ENCODE data around the gene IZUMO1R. TPM values are rescaled to one million over a fixed set of nuclear protein-coding genes. Genes with fewer than 3 reads are reported as not detected.

Gene IZUMO1R
- total and polyA plus RNA-seq, 3 experiments from 2014 or later: not detected

DNA sequence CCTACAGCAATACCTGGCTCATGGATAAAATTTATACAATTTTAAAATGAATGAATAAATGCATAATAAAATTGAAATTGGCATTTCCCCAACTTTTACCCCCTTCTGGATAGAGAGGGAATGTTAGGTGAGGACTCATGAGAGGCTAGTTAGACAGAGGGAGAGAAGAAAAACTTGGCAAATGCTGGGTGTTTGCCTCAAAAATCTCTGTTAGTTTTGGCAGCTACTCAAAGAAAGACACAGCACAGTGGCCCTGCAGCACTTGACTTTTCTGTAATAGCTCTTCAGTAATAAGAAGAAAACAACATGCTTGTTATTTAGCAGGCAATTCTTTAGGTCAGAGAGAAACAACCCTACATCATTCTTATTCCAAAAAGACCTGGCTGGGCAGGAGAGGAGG lies 20.7 kb upstream of the IZUMO1R start:
- Histone ChIP-seq H3K27ac (ENCODE audit: low read depth, low read length) (no peak overlapping the region), H3K36me3 (ENCODE audit: insufficient read depth, low read length) (no peaks in the 10 kb centered on the region), H3K4me1 (ENCODE audit: insufficient read depth, low read length) (no peaks in the 10 kb centered on the region), H3K27me3 (ENCODE audit: insufficient read depth, low read length, poor library complexity, severe bottlenecking) (no peaks in the 10 kb centered on the region), H3K9me3 (ENCODE audit: low read length) (no peaks in the 10 kb centered on the region), H3K4me3 (ENCODE audit: low read length) (no peak overlapping the region)
- H3K27ac Mint-ChIP-seq: no peak overlapping the region
- H3K4me1 Mint-ChIP-seq: no peaks in the 10 kb centered on the region
- no peaks in the 10 kb centered on the region for H3K36me3 Mint-ChIP-seq
- H3K9me3 Mint-ChIP-seq: peaks cover 0 to 9% (median 0%) of the 10 kb centered on the region in 5 donors
- ChIA-PET CTCF (no interaction called here), POLR2A (no interaction called here)
- DNase-seq: no peak
- H3K27me3 Mint-ChIP-seq: peaks cover 4 to 24% of the 10 kb centered on the region in 2 donors
- no peak overlapping the region for H3K4me3 Mint-ChIP-seq

DNA sequence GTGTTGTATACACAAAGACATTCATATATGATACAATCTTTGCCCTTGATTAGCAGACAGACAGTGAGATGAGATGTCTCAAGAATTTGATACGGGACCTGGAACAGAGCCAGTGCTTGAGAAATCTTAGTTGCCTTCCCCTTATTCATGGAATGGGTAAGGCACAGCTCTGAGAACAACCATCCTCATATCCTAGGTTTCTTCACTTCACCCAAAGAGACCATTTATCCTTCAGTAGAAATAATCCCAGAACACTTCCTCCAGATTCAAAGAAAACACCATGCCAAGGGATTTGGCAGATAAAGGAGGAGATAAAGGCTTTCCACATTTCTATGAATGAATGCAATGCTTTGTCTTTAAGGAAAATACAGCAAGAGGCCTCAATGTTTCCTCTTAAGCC lies 8.8 kb upstream of the IZUMO1R start:
- Histone ChIP-seq H3K4me3 (ENCODE audit: low read length) (no peak overlapping the region), H3K27ac (ENCODE audit: low read depth, low read length) (no peak overlapping the region), H3K9me3 (ENCODE audit: low read length) (no peaks in the 10 kb centered on the region), H3K36me3 (ENCODE audit: insufficient read depth, low read length) (no peaks in the 10 kb centered on the region), H3K27me3 (ENCODE audit: insufficient read depth, low read length, poor library complexity, severe bottlenecking) (no peaks in the 10 kb centered on the region), H3K4me1 (ENCODE audit: insufficient read depth, low read length) (no peaks in the 10 kb centered on the region)
- ChIA-PET POLR2A (no interaction called here), CTCF (no interaction called here)
- Mint-ChIP-seq H3K27me3 (peaks cover 4 to 15% of the 10 kb centered on the region in 2 donors), H3K4me1 (no peaks in the 10 kb centered on the region), H3K36me3 (no peaks in the 10 kb centered on the region), H3K4me3 (no peak overlapping the region), H3K27ac (no peak overlapping the region), H3K9me3 (peaks cover 2 to 9% (median 4%) of the 10 kb centered on the region in 5 donors)
- no peak for DNase-seq

DNA sequence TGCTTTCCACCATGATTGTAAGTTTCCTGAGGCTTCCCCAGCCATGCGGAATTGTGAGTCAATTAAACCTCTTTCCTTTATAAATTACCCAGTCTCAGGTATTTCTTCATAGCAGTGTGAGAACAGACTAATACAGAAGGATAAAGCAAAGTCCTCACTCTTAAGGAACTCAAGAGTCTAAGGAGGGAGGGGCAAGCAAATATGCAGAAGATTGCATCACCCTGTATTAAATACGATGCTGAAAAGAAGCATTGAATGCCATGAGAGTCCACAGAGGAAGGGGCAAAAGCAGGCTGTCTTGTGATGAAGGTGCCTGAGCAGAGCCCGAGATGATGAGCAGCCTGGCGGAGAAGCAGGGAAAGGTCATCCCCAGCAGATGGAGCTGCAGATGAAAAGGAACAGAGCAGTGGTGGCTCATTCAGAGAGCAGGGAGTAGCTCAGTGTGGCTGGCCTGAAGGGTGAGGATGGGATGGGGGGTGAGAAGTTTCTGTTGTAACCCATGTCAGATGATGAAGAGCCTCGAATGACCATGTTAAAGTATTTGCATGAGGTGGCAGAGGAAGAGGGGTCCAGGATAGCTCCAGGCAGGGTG lies 6.3 kb upstream of the IZUMO1R start:
- Histone ChIP-seq H3K4me3 (ENCODE audit: low read length) (no peak overlapping the region), H3K4me1 (ENCODE audit: insufficient read depth, low read length) (no peaks in the 10 kb centered on the region), H3K27me3 (ENCODE audit: insufficient read depth, low read length, poor library complexity, severe bottlenecking) (no peaks in the 10 kb centered on the region), H3K9me3 (ENCODE audit: low read length) (no peaks in the 10 kb centered on the region), H3K27ac (ENCODE audit: low read depth, low read length) (no peak overlapping the region), H3K36me3 (ENCODE audit: insufficient read depth, low read length) (no peaks in the 10 kb centered on the region)
- Mint-ChIP-seq H3K27ac (no peak overlapping the region), H3K4me1 (no peaks in the 10 kb centered on the region), H3K9me3 (no peaks in the 10 kb centered on the region), H3K4me3 (no peak overlapping the region), H3K36me3 (no peaks in the 10 kb centered on the region), H3K27me3 (peaks cover 8 to 17% of the 10 kb centered on the region in 2 donors)
- ChIA-PET POLR2A (no interaction called here), CTCF (no interaction called here)
- no peak for DNase-seq

DNA sequence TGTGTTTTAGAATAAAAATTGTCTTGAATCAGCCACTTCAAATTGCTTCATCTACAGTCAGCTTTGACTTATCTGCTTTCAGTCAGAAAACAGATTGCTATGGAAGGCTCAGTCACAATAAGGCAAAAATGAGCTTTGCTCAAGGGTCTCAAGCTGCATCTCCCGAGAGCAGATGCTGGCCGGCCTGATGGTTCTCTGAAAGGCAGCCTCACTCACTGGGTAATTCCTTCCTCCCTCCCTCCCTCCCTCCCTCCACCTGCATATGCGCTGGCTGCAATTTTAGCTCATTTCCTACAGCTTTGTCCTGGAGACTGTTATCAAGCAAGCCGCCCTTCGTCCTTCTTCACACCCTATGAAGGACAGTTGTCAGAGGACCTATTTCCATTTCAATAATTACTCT lies 1.6 kb upstream of the IZUMO1R start:
- CTCF ChIA-PET: no interaction called here

DNA sequence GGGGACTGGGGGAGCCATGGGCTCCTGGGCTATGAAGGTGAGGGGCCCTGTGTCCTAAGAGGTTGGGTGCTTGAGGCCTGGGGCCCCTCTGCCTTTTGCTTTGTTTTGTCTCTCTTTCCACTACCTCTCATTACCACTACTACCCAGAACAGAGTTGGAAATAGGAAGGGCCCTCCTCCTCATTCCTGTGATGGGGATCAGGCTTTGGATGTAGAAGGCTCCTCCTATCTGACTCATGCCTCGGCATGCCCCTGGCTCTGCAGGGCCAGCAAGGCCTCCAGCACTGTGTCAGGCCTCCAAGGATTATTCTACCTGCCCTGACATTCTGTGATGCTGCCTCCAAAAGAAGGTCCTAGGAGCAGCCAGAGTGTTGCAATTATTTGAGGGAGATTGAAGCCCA lies 766 bp downstream of the IZUMO1R start:
- H3K4me3 ChIP-seq (ENCODE audit: low read length): no peak overlapping the region
- no peak overlapping the region for H3K4me3 Mint-ChIP-seq
- POLR2A ChIA-PET: no interaction called here
- peaks cover 0 to 1% (median 0%) of the 10 kb centered on the region in 5 donors for H3K9me3 Mint-ChIP-seq
- H3K4me1 Mint-ChIP-seq: no peaks in the 10 kb centered on the region
- CTCF ChIA-PET: no interaction called here
- no peak overlapping the region for H3K27ac ChIP-seq (ENCODE audit: low read depth, low read length)
- no peak for DNase-seq
- H3K27ac Mint-ChIP-seq: no peak overlapping the region
- peaks cover 6 to 9% of the 10 kb centered on the region in 2 donors for H3K27me3 Mint-ChIP-seq
- H3K27me3 ChIP-seq (ENCODE audit: insufficient read depth, low read length, poor library complexity, severe bottlenecking): no peaks in the 10 kb centered on the region
- H3K36me3 ChIP-seq (ENCODE audit: insufficient read depth, low read length): no peaks in the 10 kb centered on the region
- H3K9me3 ChIP-seq (ENCODE audit: low read length): no peaks in the 10 kb centered on the region
- H3K36me3 Mint-ChIP-seq: no peaks in the 10 kb centered on the region
- no peaks in the 10 kb centered on the region for H3K4me1 ChIP-seq (ENCODE audit: insufficient read depth, low read length)

More for the DNA sequence above, 1.6 kb upstream of the IZUMO1R start:
- H3K36me3 Mint-ChIP-seq: no peaks in the 10 kb centered on the region
- POLR2A ChIA-PET: no interaction called here
- no peaks in the 10 kb centered on the region for H3K9me3 ChIP-seq (ENCODE audit: low read length)
- no peaks in the 10 kb centered on the region for H3K4me1 ChIP-seq (ENCODE audit: insufficient read depth, low read length)
- no peak for DNase-seq
- no peak overlapping the region for H3K4me3 Mint-ChIP-seq
- no peak overlapping the region for H3K27ac ChIP-seq (ENCODE audit: low read depth, low read length)
- no peaks in the 10 kb centered on the region for H3K36me3 ChIP-seq (ENCODE audit: insufficient read depth, low read length)
- peaks cover 0 to 1% (median 0%) of the 10 kb centered on the region in 5 donors for H3K9me3 Mint-ChIP-seq
- no peak overlapping the region for H3K27ac Mint-ChIP-seq
- H3K27me3 Mint-ChIP-seq: peaks cover 9 to 19% of the 10 kb centered on the region in 2 donors
- no peak overlapping the region for H3K4me3 ChIP-seq (ENCODE audit: low read length)
- H3K4me1 Mint-ChIP-seq: no peaks in the 10 kb centered on the region
- no peaks in the 10 kb centered on the region for H3K27me3 ChIP-seq (ENCODE audit: insufficient read depth, low read length, poor library complexity, severe bottlenecking)

DNA sequence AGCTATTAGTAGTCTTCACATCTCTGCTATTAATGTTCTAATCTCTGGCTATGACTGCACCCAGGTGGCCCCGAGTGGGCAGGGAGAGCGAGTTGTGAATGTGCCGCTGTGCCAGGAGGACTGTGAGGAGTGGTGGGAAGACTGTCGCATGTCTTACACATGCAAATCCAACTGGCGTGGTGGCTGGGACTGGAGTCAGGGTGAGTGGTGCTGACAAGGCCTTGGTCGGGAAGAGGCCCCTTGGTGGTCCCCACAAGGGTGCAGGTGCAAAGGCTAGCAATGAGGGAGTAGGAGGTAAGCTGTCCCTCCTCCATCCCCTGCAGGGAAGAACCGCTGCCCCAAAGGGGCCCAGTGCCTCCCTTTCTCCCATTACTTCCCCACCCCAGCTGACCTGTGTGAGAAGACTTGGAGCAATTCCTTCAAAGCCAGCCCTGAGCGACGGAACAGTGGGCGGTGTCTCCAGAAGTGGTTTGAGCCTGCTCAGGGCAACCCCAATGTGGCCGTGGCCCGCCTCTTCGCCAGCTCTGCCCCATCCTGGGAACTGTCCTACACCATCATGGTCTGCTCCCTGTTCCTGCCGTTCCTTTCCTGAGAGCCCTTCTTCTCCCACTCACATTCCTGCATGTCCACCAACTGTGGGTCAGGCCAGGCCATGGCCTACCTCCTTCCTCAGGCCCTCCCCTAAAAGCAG lies 2.9 kb downstream of the IZUMO1R start:
- POLR2A ChIA-PET: no interaction called here
- peaks cover 6 to 9% of the 10 kb centered on the region in 2 donors for H3K27me3 Mint-ChIP-seq
- peaks cover 0 to 1% (median 0%) of the 10 kb centered on the region in 5 donors for H3K9me3 Mint-ChIP-seq

DNA sequence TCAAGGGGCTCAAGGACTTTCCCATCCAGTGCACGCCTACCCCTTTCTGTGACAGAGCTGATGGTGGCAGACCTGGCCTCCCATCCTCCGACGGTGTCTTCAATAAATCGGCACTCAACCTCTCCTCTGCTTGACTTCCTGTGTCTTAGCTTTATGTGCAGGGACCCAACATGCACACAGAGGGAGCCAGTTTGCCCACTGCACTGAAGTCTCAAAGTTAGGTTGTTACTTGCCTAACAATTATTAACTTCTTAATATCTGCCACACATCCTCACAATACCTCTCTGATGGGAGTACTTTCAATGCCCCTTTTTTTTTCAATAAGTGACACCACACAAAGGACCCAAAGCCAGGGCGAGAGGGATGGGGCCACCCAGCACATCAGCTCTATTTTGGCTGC lies 3.6 kb downstream of the IZUMO1R start:
- no peaks in the 10 kb centered on the region for H3K27me3 ChIP-seq (ENCODE audit: insufficient read depth, low read length, poor library complexity, severe bottlenecking)
- H3K36me3 ChIP-seq (ENCODE audit: insufficient read depth, low read length): no peaks in the 10 kb centered on the region
- ChIA-PET POLR2A (no interaction called here), CTCF (no interaction called here)
- Mint-ChIP-seq H3K4me1 (no peaks in the 10 kb centered on the region), H3K4me3 (no peak overlapping the region), H3K27me3 (peaks cover 2 to 8% of the 10 kb centered on the region in 2 donors), H3K36me3 (no peaks in the 10 kb centered on the region), H3K27ac (no peak overlapping the region), H3K9me3 (peaks cover 0 to 1% (median 0%) of the 10 kb centered on the region in 5 donors)
- no peaks in the 10 kb centered on the region for H3K9me3 ChIP-seq (ENCODE audit: low read length)
- no peak overlapping the region for H3K4me3 ChIP-seq (ENCODE audit: low read length)
- no peaks in the 10 kb centered on the region for H3K4me1 ChIP-seq (ENCODE audit: insufficient read depth, low read length)
- no peak overlapping the region for H3K27ac ChIP-seq (ENCODE audit: low read depth, low read length)
- no peak for DNase-seq

More for the DNA sequence above, 2.9 kb downstream of the IZUMO1R start:
- no peaks in the 10 kb centered on the region for H3K4me1 Mint-ChIP-seq
- H3K4me3 Mint-ChIP-seq: no peak overlapping the region
- no peaks in the 10 kb centered on the region for H3K36me3 Mint-ChIP-seq
- no peaks in the 10 kb centered on the region for H3K9me3 ChIP-seq (ENCODE audit: low read length)
- peak overlapping the region in 1 of 8 donors; percentile 16 for H3K27ac Mint-ChIP-seq
- DNase-seq: no peak
- H3K4me1 ChIP-seq (ENCODE audit: insufficient read depth, low read length): no peaks in the 10 kb centered on the region
- H3K27ac ChIP-seq (ENCODE audit: low read depth, low read length): no peak overlapping the region
- no peaks in the 10 kb centered on the region for H3K36me3 ChIP-seq (ENCODE audit: insufficient read depth, low read length)
- CTCF ChIA-PET: no interaction called here
- no peak overlapping the region for H3K4me3 ChIP-seq (ENCODE audit: low read length)
- H3K27me3 ChIP-seq (ENCODE audit: insufficient read depth, low read length, poor library complexity, severe bottlenecking): no peaks in the 10 kb centered on the region

DNA sequence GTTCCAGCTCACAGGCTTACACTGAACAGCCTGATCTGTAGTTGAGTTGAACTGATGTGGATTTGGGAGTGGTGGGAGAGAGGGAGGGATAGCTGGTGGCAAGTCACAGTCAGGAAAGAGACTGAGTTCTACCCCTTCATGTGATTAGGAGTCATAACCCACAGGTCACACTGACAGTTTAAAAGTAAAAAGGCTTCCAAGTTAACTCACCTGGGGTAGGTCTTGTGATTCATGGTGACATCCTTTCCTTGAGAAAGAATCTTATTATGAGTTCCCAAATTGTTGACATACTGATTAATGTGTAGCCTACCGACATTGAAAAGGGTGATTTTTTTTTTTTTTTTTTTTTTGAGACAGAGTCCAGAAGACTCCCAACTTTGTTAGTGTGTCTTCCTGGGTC lies 5.4 kb downstream of the IZUMO1R start:
- ChIA-PET CTCF (no interaction called here), POLR2A (no interaction called here)
- H3K36me3 ChIP-seq (ENCODE audit: insufficient read depth, low read length): no peaks in the 10 kb centered on the region
- no peak overlapping the region for H3K27ac Mint-ChIP-seq
- H3K4me3 Mint-ChIP-seq: no peak overlapping the region
- peaks cover 13 to 16% of the 10 kb centered on the region in 2 donors for H3K27me3 Mint-ChIP-seq
- H3K27me3 ChIP-seq (ENCODE audit: insufficient read depth, low read length, poor library complexity, severe bottlenecking): no peaks in the 10 kb centered on the region
- no peaks in the 10 kb centered on the region for H3K4me1 ChIP-seq (ENCODE audit: insufficient read depth, low read length)
- H3K36me3 Mint-ChIP-seq: no peaks in the 10 kb centered on the region
- H3K9me3 Mint-ChIP-seq: peaks cover 0 to 1% (median 0%) of the 10 kb centered on the region in 5 donors
- no peak overlapping the region for H3K4me3 ChIP-seq (ENCODE audit: low read length)
- H3K4me1 Mint-ChIP-seq: no peaks in the 10 kb centered on the region
- no peak for DNase-seq
- H3K9me3 ChIP-seq (ENCODE audit: low read length): no peaks in the 10 kb centered on the region
- H3K27ac ChIP-seq (ENCODE audit: low read depth, low read length): no peak overlapping the region
